DMS 273 treated with DMSO at 0.1 percent for 48 hours (cell line): ENCODE data around the gene VDAC1.

Source experiments
- DNase-seq: peaks from one replicate; lab custom pipeline; 2025; lab: John Stamatoyannopoulos, UW

Gene VDAC1

GRCh38 chr5:134024811-134025210 lies 20.0 kb upstream of the VDAC1 start:
- no peak for DNase-seq

GRCh38 chr5:134022333-134022732 lies 17.6 kb upstream of the VDAC1 start:
- DNase-seq: peak; percentile 54

- no peak for DNase-seq
Measured at GRCh38 chr5:134020188-134020587, 15.4 kb upstream of the VDAC1 start.

- no peak for DNase-seq
Measured at GRCh38 chr5:134019636-134020035, 14.9 kb upstream of the VDAC1 start.

- no peak for DNase-seq
Measured at GRCh38 chr5:134018986-134019316, 14.2 kb upstream of the VDAC1 start.

GRCh38 chr5:134018154-134018985 lies 13.6 kb upstream of the VDAC1 start:
- DNase-seq: no peak

GRCh38 chr5:134008266-134008749 lies 3.5 kb upstream of the VDAC1 start:
- no peak for DNase-seq

- DNase-seq: no peak
Measured at GRCh38 chr5:134007581-134008265, 2.9 kb upstream of the VDAC1 start.

- DNase-seq: no peak
Measured at GRCh38 chr5:134006115-134006514, 1.3 kb upstream of the VDAC1 start.

GRCh38 chr5:134005417-134006061 lies 764 bp upstream of the VDAC1 start:
- DNase-seq: no peak

- no peak for DNase-seq
Measured at GRCh38 chr5:134003817-134004625, 754 bp downstream of the VDAC1 start.

GRCh38 chr5:134003064-134003816 lies 1.5 kb downstream of the VDAC1 start:
- DNase-seq: no peak

- no peak for DNase-seq
Measured at GRCh38 chr5:134001938-134002731, 2.6 kb downstream of the VDAC1 start.

- no peak for DNase-seq
Measured at GRCh38 chr5:134000696-134001453, 3.9 kb downstream of the VDAC1 start.

GRCh38 chr5:134000091-134000511 lies 4.7 kb downstream of the VDAC1 start:
- DNase-seq: no peak

- DNase-seq: no peak
Measured at GRCh38 chr5:133998807-133999206, 6.0 kb downstream of the VDAC1 start.

- DNase-seq: no peak
Measured at GRCh38 chr5:133998042-133998441, 6.7 kb downstream of the VDAC1 start.

GRCh38 chr5:133996683-133997252 lies 8.0 kb downstream of the VDAC1 start:
- no peak for DNase-seq

GRCh38 chr5:133995883-133996563 lies 8.8 kb downstream of the VDAC1 start:
- DNase-seq: no peak
